Dendritic cell treated with granulocyte-macrophage colony-stimulating factor and Interleukin-4, amounts not matched to agents 40 ng/mL and 50 ng/mL, for 4 days (primary cell): ENCODE results near the gene KCNJ10.

Source experiments
- H3K27ac Mint-ChIP-seq: one replicate; pipeline ENCODE4 v1.8.0; 2022; ENCODE audit warnings: mild to moderate bottlenecking, mixed read lengths
- H3K27me3 Mint-ChIP-seq: one replicate; pipeline ENCODE4 v1.8.0; 2022; ENCODE audit warnings: mild to moderate bottlenecking, mixed read lengths
- H3K36me3 Mint-ChIP-seq: one replicate; pipeline ENCODE4 v1.8.0; 2022; ENCODE audit warnings: low read depth, mixed read lengths
- H3K4me1 Mint-ChIP-seq: one replicate; pipeline ENCODE4 v1.8.0; 2022; ENCODE audit warnings: low read depth, mixed read lengths
- H3K4me3 Mint-ChIP-seq: one replicate; pipeline ENCODE4 v1.8.0; 2022; ENCODE audit warnings: mild to moderate bottlenecking, moderate library complexity, mixed read lengths
- H3K9me3 Mint-ChIP-seq: one replicate; pipeline ENCODE4 v1.8.0; 2022; ENCODE audit warnings: mixed read lengths
- intact Hi-C: fragments of 100-400 bp; cut with micrococcal nuclease; formaldehyde crosslinking; loops from one replicate; pipeline ENCODE4 v1.15.0; 2022

Gene KCNJ10

GRCh38 chr1:160024195-160024905 lies 45.6 kb downstream of the KCNJ10 start:
- peaks cover 15% of the 10 kb centered on the region for H3K36me3 Mint-ChIP-seq
- intact Hi-C loops: no loop called here
- peaks cover 18% of the 10 kb centered on the region for H3K4me1 Mint-ChIP-seq
- no peak overlapping the region for H3K27ac Mint-ChIP-seq
- H3K27me3 Mint-ChIP-seq: no peaks in the 10 kb centered on the region
- no peak overlapping the region for H3K4me3 Mint-ChIP-seq
- H3K9me3 Mint-ChIP-seq: no peaks in the 10 kb centered on the region

- Mint-ChIP-seq H3K27ac (no peak overlapping the region), H3K4me1 (peaks cover 29% of the 10 kb centered on the region), H3K27me3 (no peaks in the 10 kb centered on the region), H3K9me3 (no peaks in the 10 kb centered on the region), H3K4me3 (no peak overlapping the region), H3K36me3 (peaks cover 15% of the 10 kb centered on the region)
- intact Hi-C loops: no loop called here
These were observed 47.3 kb downstream of the KCNJ10 start for GRCh38 chr1:160022330-160023310.

- no peak overlapping the region for H3K27ac Mint-ChIP-seq
- H3K9me3 Mint-ChIP-seq: no peaks in the 10 kb centered on the region
- peaks cover 8% of the 10 kb centered on the region for H3K36me3 Mint-ChIP-seq
- H3K4me1 Mint-ChIP-seq: peaks cover 29% of the 10 kb centered on the region
- no peak overlapping the region for H3K4me3 Mint-ChIP-seq
- peaks cover 2% of the 10 kb centered on the region for H3K27me3 Mint-ChIP-seq
- intact Hi-C loops: no loop called here
These were observed 48.4 kb downstream of the KCNJ10 start for GRCh38 chr1:160021376-160022074.

GRCh38 chr1:160020196-160020595 lies 49.8 kb downstream of the KCNJ10 start:
- Mint-ChIP-seq H3K4me1 (peaks cover 24% of the 10 kb centered on the region), H3K9me3 (no peaks in the 10 kb centered on the region), H3K4me3 (no peak overlapping the region)

GRCh38 chr1:160018900-160019299 lies 51.1 kb downstream of the KCNJ10 start:
- Mint-ChIP-seq H3K4me1 (peaks cover 23% of the 10 kb centered on the region), H3K27ac (no peak overlapping the region), H3K27me3 (peaks cover 2% of the 10 kb centered on the region), H3K36me3 (no peaks in the 10 kb centered on the region), H3K9me3 (no peaks in the 10 kb centered on the region), H3K4me3 (no peak overlapping the region)
- intact Hi-C loops: no loop called here

More at GRCh38 chr1:160020196-160020595, 49.8 kb downstream of the KCNJ10 start:
- Mint-ChIP-seq H3K27me3 (peaks cover 2% of the 10 kb centered on the region), H3K36me3 (no peaks in the 10 kb centered on the region), H3K27ac (no peak overlapping the region)
- intact Hi-C loops: no loop called here

- H3K36me3 Mint-ChIP-seq: no peaks in the 10 kb centered on the region
- H3K4me1 Mint-ChIP-seq: peaks cover 23% of the 10 kb centered on the region
- no peak overlapping the region for H3K27ac Mint-ChIP-seq
- peaks cover 2% of the 10 kb centered on the region for H3K27me3 Mint-ChIP-seq
- no peaks in the 10 kb centered on the region for H3K9me3 Mint-ChIP-seq
- intact Hi-C loops: no loop called here
- H3K4me3 Mint-ChIP-seq: no peak overlapping the region
These were observed 51.6 kb downstream of the KCNJ10 start for GRCh38 chr1:160018347-160018746.

- no peaks in the 10 kb centered on the region for H3K9me3 Mint-ChIP-seq
These were observed 52.4 kb downstream of the KCNJ10 start for GRCh38 chr1:160017592-160017991.

GRCh38 chr1:160011781-160012180 lies 58.2 kb downstream of the KCNJ10 start:
- no peaks in the 10 kb centered on the region for H3K4me1 Mint-ChIP-seq

More at GRCh38 chr1:160017592-160017991, 52.4 kb downstream of the KCNJ10 start:
- intact Hi-C loops: no loop called here
- Mint-ChIP-seq H3K27ac (no peak overlapping the region), H3K36me3 (no peaks in the 10 kb centered on the region), H3K4me1 (peaks cover 23% of the 10 kb centered on the region), H3K4me3 (no peak overlapping the region), H3K27me3 (peaks cover 2% of the 10 kb centered on the region)

GRCh38 chr1:160009801-160010200 lies 60.2 kb downstream of the KCNJ10 start:
- no peak overlapping the region for H3K4me3 Mint-ChIP-seq
- H3K4me1 Mint-ChIP-seq: no peaks in the 10 kb centered on the region
- H3K36me3 Mint-ChIP-seq: no peaks in the 10 kb centered on the region
- intact Hi-C loops: loop anchor here (5.0 kb wide), 1 partner anchor 228 kb away; the partner anchor contains the start of gene DUSP23
- no peaks in the 10 kb centered on the region for H3K27me3 Mint-ChIP-seq
- no peaks in the 10 kb centered on the region for H3K9me3 Mint-ChIP-seq
- H3K27ac Mint-ChIP-seq: no peak overlapping the region

More at GRCh38 chr1:160011781-160012180, 58.2 kb downstream of the KCNJ10 start:
- intact Hi-C loops: no loop called here
- H3K27me3 Mint-ChIP-seq: no peaks in the 10 kb centered on the region
- H3K27ac Mint-ChIP-seq: no peak overlapping the region
- no peak overlapping the region for H3K4me3 Mint-ChIP-seq
- no peaks in the 10 kb centered on the region for H3K36me3 Mint-ChIP-seq
- H3K9me3 Mint-ChIP-seq: no peaks in the 10 kb centered on the region

GRCh38 chr1:160009081-160009480 lies 60.9 kb downstream of the KCNJ10 start:
- Mint-ChIP-seq H3K27me3 (no peaks in the 10 kb centered on the region), H3K4me3 (no peak overlapping the region), H3K27ac (no peak overlapping the region), H3K36me3 (no peaks in the 10 kb centered on the region), H3K9me3 (no peaks in the 10 kb centered on the region), H3K4me1 (peaks cover 3% of the 10 kb centered on the region)
- intact Hi-C loops: loop anchor here (5.0 kb wide), 1 partner anchor 227 kb away; the partner anchor contains the start of gene DUSP23

- Mint-ChIP-seq H3K4me1 (peaks cover 7% of the 10 kb centered on the region), H3K27me3 (no peaks in the 10 kb centered on the region), H3K36me3 (no peaks in the 10 kb centered on the region), H3K4me3 (no peak overlapping the region), H3K9me3 (no peaks in the 10 kb centered on the region), H3K27ac (no peak overlapping the region)
- intact Hi-C loops: loop anchor here (1.0 to 5.0 kb wide), 4 partner anchors 71 to 225 kb away; partner anchors contain the start of gene DUSP23
These were observed 62.3 kb downstream of the KCNJ10 start for GRCh38 chr1:160007577-160008200.

- Mint-ChIP-seq H3K27me3 (no peaks in the 10 kb centered on the region), H3K9me3 (no peaks in the 10 kb centered on the region), H3K27ac (no peak overlapping the region), H3K4me3 (no peak overlapping the region), H3K4me1 (peaks cover 7% of the 10 kb centered on the region), H3K36me3 (no peaks in the 10 kb centered on the region)
- intact Hi-C loops: loop anchor here (2.0 to 5.0 kb wide), 3 partner anchors 114 to 224 kb away; partner anchors contain the start of gene DUSP23
These were observed 63.5 kb downstream of the KCNJ10 start for GRCh38 chr1:160006312-160006940.

GRCh38 chr1:160005070-160005469 lies 64.9 kb downstream of the KCNJ10 start:
- Mint-ChIP-seq H3K27ac (no peak overlapping the region), H3K4me3 (no peak overlapping the region), H3K27me3 (no peaks in the 10 kb centered on the region), H3K9me3 (no peaks in the 10 kb centered on the region), H3K36me3 (no peaks in the 10 kb centered on the region), H3K4me1 (peaks cover 7% of the 10 kb centered on the region)
- intact Hi-C loops: loop anchor here (5.0 kb wide), 1 partner anchor 223 kb away; the partner anchor contains the start of gene DUSP23
